Measurements from ENCODE around the gene SLC6A7. TPM values are rescaled to one million over a fixed set of nuclear protein-coding genes. Genes with fewer than 3 reads are reported as not detected.

Gene SLC6A7
- total RNA-seq, 1 donor from 2014 or later = not detected

DNA sequence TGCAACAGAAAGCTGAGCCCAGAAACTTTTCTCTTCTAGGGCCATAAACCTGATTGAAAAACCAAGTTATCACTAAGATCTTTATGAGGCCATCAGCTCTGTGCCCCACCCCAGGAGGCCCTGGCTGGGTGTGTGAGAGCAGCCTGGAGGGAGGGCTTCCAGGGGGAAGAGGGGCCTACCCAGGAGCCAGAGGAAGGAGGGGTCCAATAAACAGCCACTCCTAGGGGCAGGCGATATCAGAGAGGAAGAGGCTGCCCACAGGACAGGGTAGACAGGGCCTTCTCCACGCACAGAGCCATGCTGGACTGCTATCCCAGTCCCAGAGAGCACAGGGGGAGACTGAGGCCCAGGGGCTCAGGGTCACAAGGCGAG lies 27.7 kb upstream of the SLC6A7 start:
- Mint-ChIP-seq H3K4me3 (ENCODE audit: unreplicated experiment) (no peak overlapping the region), H3K27ac (ENCODE audit: unreplicated experiment) (no peak overlapping the region), H3K4me1 (ENCODE audit: unreplicated experiment) (peaks cover 22% of the 10 kb centered on the region), H3K36me3 (ENCODE audit: low read depth, unreplicated experiment) (peaks cover 6% of the 10 kb centered on the region), H3K9me3 (ENCODE audit: unreplicated experiment) (no peaks in the 10 kb centered on the region), H3K27me3 (ENCODE audit: unreplicated experiment) (peaks cover 24% of the 10 kb centered on the region)
- TF ChIP-seq, protein P1, sequence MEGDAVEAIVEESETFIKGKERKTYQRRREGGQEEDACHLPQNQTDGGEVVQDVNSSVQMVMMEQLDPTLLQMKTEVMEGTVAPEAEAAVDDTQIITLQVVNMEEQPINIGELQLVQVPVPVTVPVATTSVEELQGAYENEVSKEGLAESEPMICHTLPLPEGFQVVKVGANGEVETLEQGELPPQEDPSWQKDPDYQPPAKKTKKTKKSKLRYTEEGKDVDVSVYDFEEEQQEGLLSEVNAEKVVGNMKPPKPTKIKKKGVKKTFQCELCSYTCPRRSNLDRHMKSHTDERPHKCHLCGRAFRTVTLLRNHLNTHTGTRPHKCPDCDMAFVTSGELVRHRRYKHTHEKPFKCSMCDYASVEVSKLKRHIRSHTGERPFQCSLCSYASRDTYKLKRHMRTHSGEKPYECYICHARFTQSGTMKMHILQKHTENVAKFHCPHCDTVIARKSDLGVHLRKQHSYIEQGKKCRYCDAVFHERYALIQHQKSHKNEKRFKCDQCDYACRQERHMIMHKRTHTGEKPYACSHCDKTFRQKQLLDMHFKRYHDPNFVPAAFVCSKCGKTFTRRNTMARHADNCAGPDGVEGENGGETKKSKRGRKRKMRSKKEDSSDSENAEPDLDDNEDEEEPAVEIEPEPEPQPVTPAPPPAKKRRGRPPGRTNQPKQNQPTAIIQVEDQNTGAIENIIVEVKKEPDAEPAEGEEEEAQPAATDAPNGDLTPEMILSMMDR (IDR thresholded peaks at IDR 0.05; ENCODE audit: unreplicated experiment) = no peak
- DNase-seq (ENCODE audit: low spot score) = no peak

- Mint-ChIP-seq H3K4me1 (ENCODE audit: unreplicated experiment) (peaks cover 27% of the 10 kb centered on the region), H3K27me3 (ENCODE audit: unreplicated experiment) (peaks cover 28% of the 10 kb centered on the region), H3K36me3 (ENCODE audit: low read depth, unreplicated experiment) (peaks cover 6% of the 10 kb centered on the region), H3K4me3 (ENCODE audit: unreplicated experiment) (no peak overlapping the region), H3K9me3 (ENCODE audit: unreplicated experiment) (no peaks in the 10 kb centered on the region), H3K27ac (ENCODE audit: unreplicated experiment) (no peak overlapping the region)
- DNase-seq (ENCODE audit: low spot score) = no peak
- TF ChIP-seq, protein P1 (IDR thresholded peaks at IDR 0.05; ENCODE audit: unreplicated experiment) = no peak
These were observed 26.8 kb upstream of the SLC6A7 start for GRCh38 chr5:150163035-150163434.

- H3K27me3 Mint-ChIP-seq (ENCODE audit: unreplicated experiment) = peaks cover 30% of the 10 kb centered on the region
- no peaks in the 10 kb centered on the region for H3K9me3 Mint-ChIP-seq (ENCODE audit: unreplicated experiment)
- peaks cover 33% of the 10 kb centered on the region for H3K4me1 Mint-ChIP-seq (ENCODE audit: unreplicated experiment)
These were observed 26.3 kb upstream of the SLC6A7 start for GRCh38 chr5:150163547-150164059.

GRCh38 chr5:150164211-150164980 lies 25.5 kb upstream of the SLC6A7 start:
- TF ChIP-seq, protein P1 (IDR thresholded peaks at IDR 0.05; ENCODE audit: unreplicated experiment) = no peak
- H3K36me3 Mint-ChIP-seq (ENCODE audit: low read depth, unreplicated experiment) = peaks cover 10% of the 10 kb centered on the region
- no peak overlapping the region for H3K27ac Mint-ChIP-seq (ENCODE audit: unreplicated experiment)
- no peak for DNase-seq (ENCODE audit: low spot score)
- H3K4me1 Mint-ChIP-seq (ENCODE audit: unreplicated experiment) = peaks cover 38% of the 10 kb centered on the region
- H3K27me3 Mint-ChIP-seq (ENCODE audit: unreplicated experiment) = peaks cover 29% of the 10 kb centered on the region
- no peaks in the 10 kb centered on the region for H3K9me3 Mint-ChIP-seq (ENCODE audit: unreplicated experiment)
- no peak overlapping the region for H3K4me3 Mint-ChIP-seq (ENCODE audit: unreplicated experiment)

More at GRCh38 chr5:150163547-150164059, 26.3 kb upstream of the SLC6A7 start:
- TF ChIP-seq, protein P1 (IDR thresholded peaks at IDR 0.05; ENCODE audit: unreplicated experiment) = no peak
- no peak for DNase-seq (ENCODE audit: low spot score)
- Mint-ChIP-seq H3K4me3 (ENCODE audit: unreplicated experiment) (no peak overlapping the region), H3K36me3 (ENCODE audit: low read depth, unreplicated experiment) (peaks cover 10% of the 10 kb centered on the region), H3K27ac (ENCODE audit: unreplicated experiment) (no peak overlapping the region)

DNA sequence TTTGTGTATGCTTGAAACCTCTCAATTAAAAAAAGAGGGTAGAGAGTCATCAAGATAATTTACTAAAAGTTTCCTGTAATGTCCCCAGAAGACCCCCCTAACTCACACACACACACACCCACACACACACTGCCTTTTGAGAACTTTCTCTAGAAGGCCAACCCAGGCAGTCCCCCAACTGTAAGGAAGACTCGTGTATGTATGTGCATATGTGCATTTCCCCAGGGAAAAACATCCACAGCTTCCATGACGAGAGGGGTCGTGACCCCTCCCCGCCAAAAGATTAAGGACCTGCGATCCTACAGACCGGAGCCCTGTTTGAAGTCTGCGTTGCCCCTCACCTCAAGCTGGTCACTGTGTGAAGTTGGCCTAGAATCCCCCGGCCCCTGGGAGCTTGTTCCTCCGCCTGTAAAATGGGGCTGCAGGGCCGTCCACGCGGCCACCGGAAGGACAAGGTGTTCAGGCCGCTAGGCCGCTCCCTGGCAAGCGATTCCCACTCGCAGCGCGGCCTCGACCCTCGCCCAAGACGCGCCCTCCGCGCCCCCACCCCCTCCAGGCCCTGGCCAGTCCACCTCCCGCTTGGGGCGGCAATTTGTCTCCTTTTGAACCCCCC lies 23.7 kb upstream of the SLC6A7 start:
- Mint-ChIP-seq H3K36me3 (ENCODE audit: low read depth, unreplicated experiment) (peaks cover 10% of the 10 kb centered on the region), H3K27ac (ENCODE audit: unreplicated experiment) (no peak overlapping the region), H3K9me3 (ENCODE audit: unreplicated experiment) (no peaks in the 10 kb centered on the region), H3K4me1 (ENCODE audit: unreplicated experiment) (peaks cover 39% of the 10 kb centered on the region), H3K27me3 (ENCODE audit: unreplicated experiment) (peaks cover 26% of the 10 kb centered on the region), H3K4me3 (ENCODE audit: unreplicated experiment) (no peak overlapping the region)
- DNase-seq (ENCODE audit: low spot score) = no peak
- TF ChIP-seq, protein P1 (IDR thresholded peaks at IDR 0.05; ENCODE audit: unreplicated experiment) = no peak

Data from endothelial cell (in vitro differentiated cells).